ENCODE results near the gene SLC5A6. TPM values are rescaled to one million over a fixed set of nuclear protein-coding genes. Genes with fewer than 3 reads are reported as not detected.
"Not testable (repeated sequence)": the region's sequence is repeated elsewhere in the genome, so short reads cannot be mapped to it uniquely, and the experiment has no call there.

SLC5A6 gene
- total RNA-seq, 1 donor from 2014 or later, result 79.3 TPM

- DNase-seq (ENCODE audit: low spot score), result no peak
Measured at GRCh38 chr2:27177441-27178351, 34.4 kb downstream of the SLC5A6 start.

- not testable (repeated sequence) for DNase-seq (ENCODE audit: low spot score)
Measured at GRCh38 chr2:27175781-27176180, 36.3 kb downstream of the SLC5A6 start.

GRCh38 chr2:27175330-27175729 is 36.7 kb downstream of the SLC5A6 start:
- DNase-seq (ENCODE audit: low spot score), result no peak

- DNase-seq (ENCODE audit: low spot score), result no peak
Measured at GRCh38 chr2:27174638-27175037, 37.4 kb downstream of the SLC5A6 start.

- DNase-seq (ENCODE audit: low spot score), result no peak
Measured at GRCh38 chr2:27171351-27171848, 40.7 kb downstream of the SLC5A6 start.

- DNase-seq (ENCODE audit: low spot score), result no peak
Measured at GRCh38 chr2:27170581-27171337, 41.3 kb downstream of the SLC5A6 start.

- no peak for DNase-seq (ENCODE audit: low spot score)
Measured at GRCh38 chr2:27164960-27165763, 46.9 kb downstream of the SLC5A6 start.

GRCh38 chr2:27162151-27163121 is 49.6 kb downstream of the SLC5A6 start:
- no peak for DNase-seq (ENCODE audit: low spot score)

- DNase-seq (ENCODE audit: low spot score), result no peak
Measured at GRCh38 chr2:27160191-27160590, 51.9 kb downstream of the SLC5A6 start.

GRCh38 chr2:27159271-27159670 is 52.8 kb downstream of the SLC5A6 start:
- no peak for DNase-seq (ENCODE audit: low spot score)

GRCh38 chr2:27158468-27158867 is 53.6 kb downstream of the SLC5A6 start:
- no peak for DNase-seq (ENCODE audit: low spot score)

- no peak for DNase-seq (ENCODE audit: low spot score)
Measured at GRCh38 chr2:27155069-27155520, 57.0 kb downstream of the SLC5A6 start.

- DNase-seq (ENCODE audit: low spot score), result no peak
Measured at GRCh38 chr2:27154488-27154887, 57.6 kb downstream of the SLC5A6 start.

- DNase-seq (ENCODE audit: low spot score), result no peak
Measured at GRCh38 chr2:27152796-27153464, 59.1 kb downstream of the SLC5A6 start.

GRCh38 chr2:27152102-27152795 is 59.8 kb downstream of the SLC5A6 start:
- no peak for DNase-seq (ENCODE audit: low spot score)

- DNase-seq (ENCODE audit: low spot score), result no peak
Measured at GRCh38 chr2:27150639-27151230, 61.3 kb downstream of the SLC5A6 start.
